GM12891 (cell line): ENCODE measurements around the gene C16orf89.

Experiments
- PAX5 ChIP-seq: IDR thresholded peaks from 2 replicates; pipeline ENCODE4 v1.6.1; 2011; ENCODE audit warnings: low read length, moderate library complexity, mild to moderate bottlenecking; ENCODE audit not compliant: insufficient read depth, severe bottlenecking
- POLR2A ChIP-seq: IDR thresholded peaks from 2 replicates; pipeline ENCODE4 v1.6.1; 2011; ENCODE audit warnings: low read depth, low read length, control low read depth
- POLR2AphosphoS5 ChIP-seq: IDR thresholded peaks from 2 replicates; pipeline ENCODE4 v1.6.1; 2011; ENCODE audit warnings: low read depth, low read length, control low read depth
- TAF1 ChIP-seq: IDR thresholded peaks from 2 replicates; pipeline ENCODE4 v1.6.1; 2011; ENCODE audit warnings: low read depth, low read length, control low read depth

DNA sequence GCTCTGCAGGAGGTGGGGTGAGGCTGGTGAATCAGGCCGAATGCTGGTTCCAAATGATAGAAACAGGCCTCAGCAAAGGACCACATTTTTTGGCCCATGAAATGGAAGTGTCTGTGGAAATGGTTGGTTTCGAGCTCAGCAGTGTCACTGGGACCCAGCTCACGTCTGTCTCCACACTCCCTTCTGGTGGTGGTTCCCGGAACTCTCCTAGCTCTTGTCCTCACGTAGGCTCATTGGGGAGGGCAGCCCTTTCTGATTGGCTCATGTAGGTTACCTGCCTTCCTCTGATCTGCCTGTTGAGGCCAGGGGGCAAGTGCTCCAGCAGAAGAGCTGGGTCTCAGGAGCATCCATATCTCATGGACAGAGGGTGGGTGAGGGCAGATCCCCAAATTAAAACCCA is 9.9 kb upstream of the C16orf89 start:
- TF ChIP-seq PAX5 (no peak), POLR2AphosphoS5 (no peak), TAF1 (no peak), POLR2A (no peak)
